HK-2 (cell line): Measurements from ENCODE around the gene IFT81.
A peak's percentile ranks its signal among the peaks of the same experiment; 100 is the strongest.
"Not testable (repeated sequence)": the region's sequence is repeated elsewhere in the genome, so short reads cannot be mapped to it uniquely, and the experiment has no call there.

ENCODE experiments used
- DNase-seq: peaks from one replicate; pipeline ENCODE4 v3.0.0-alpha.2; 2018; ENCODE audit not compliant: unreplicated experiment

The IFT81 gene

DNA sequence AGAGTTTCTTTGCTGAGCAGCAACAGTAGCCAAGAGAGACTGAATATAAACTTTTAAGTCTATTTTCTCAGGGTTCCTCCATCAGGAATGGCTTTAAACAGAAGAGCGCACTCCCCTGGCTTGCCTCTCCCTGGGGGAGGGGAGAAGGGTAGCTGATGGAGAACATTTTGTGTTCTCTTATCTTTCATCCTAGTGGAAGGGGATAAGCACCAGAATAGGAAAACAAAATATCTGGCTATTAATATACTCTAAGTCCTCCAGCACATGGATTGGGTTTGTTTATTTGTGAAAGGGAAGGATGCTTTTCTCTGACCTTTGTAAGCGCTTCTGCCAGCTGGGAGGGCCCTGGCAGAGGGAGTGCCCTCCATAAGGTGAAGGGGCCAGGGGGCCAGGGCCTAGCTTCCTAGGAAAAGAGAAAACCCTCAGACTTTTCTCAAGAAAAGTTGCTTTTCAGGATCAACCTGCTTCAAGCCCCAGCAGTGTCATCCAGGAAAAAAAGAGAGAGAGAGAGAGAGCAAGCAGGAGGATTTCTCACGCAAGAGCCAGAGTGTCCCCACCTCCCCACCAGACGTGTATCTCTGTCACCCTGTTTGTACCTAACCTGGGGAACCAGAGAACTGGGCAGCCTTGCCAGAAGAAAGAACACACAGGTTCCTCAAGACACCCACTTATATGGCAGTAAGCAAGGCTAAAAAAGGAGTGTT, 122.6 kb downstream of the IFT81 start:
- DNase-seq, result no peak

DNA sequence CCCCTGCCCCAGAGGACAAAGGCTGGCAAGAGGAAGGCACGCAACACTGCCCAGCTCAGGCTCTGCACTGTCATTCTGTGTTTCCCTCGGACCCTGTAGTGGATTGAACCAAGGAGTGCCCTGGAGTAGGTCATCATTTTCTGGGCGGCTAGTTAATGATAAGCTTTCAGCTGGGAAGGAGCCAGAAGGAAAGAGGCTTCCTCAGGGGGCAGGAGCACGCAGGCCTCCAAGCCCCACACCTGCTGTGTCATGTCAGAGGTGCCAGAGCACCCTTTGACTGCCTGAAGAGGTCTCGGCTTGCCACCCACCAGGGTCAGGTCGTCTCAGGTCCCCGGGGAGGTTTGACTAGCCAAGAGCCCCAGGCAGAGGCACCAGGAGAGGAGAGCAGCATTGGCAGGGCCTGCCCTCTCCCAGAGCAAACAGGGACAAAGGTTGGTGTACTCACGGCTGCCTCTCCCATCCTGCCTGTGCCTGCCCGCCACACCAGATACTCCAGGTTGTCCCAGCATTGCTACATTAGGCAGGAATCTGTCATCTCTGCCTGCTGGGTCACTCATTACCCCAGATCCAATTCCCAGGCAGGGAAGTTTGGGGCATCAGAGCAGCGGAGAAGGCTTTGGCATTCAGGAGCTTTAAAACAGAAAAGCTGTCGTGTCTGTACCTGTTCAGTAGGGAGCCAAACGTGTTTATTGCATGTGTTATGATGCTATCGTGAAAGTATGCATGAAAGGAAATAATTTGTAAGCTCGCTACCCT, 123.4 kb downstream of the IFT81 start:
- peak; percentile 64 for DNase-seq

DNA sequence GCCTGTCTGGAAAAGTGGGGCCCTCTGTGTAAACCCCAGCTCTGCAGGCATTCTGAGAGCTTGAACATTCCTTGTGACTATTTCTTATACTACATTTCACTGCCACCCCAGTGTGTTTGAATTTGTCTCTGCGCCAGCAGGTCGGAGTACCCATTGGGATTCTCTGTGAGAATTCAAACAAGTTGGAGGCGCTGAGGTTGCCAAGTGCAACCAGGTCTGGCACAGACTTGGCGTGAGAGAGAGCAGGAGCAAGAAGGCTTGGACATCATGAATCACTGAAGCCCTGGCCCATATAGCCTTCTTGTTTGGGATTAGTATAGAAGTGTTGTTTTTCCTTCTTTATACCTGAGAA, 123.9 kb downstream of the IFT81 start:
- DNase-seq, result no peak

DNA sequence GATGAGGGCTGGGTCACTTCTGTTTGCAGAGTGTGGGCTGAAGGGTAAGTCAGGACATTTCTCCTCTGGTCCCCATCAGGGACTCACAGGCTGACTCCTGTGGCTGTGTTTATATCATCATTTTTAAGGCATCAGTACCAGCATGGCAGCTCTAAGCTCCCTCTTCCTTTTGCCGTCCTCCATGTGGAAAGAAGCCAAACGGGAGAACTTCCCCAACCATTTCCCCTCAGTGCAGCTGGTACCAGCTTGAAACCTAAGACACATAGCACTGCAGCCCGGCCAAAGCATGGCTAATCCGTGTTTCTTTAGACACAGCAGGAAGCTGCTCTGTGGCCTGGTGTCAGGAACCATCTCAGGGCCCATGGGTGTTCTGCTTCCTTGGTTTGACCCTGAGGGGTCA, 124.9 kb downstream of the IFT81 start:
- no peak for DNase-seq

DNA sequence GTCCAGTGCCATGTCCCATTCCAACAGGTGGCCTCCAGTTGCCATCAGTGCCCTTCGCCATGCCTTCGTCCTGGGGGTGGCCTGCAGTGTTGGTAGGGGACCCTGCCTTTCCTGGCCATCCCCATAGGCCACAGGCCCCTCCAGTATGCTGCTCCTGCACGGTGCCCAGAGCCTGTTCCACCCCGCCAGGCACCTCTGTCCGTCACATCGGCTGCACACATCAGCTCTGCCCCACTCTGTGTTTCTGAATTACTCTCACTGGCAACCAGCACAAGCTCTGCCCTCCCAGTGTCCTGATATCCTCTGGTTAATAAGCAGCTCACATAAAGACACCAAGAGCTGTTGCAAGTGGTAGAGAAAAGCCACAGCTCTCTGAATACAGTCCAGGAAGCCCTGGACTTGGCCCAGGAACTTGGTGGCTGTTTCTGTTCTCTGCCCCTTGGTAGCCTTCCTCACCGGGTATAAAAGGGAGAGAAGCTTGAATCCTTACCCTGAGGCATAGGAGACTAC, 125.6 kb downstream of the IFT81 start:
- DNase-seq, result peak; percentile 70

DNA sequence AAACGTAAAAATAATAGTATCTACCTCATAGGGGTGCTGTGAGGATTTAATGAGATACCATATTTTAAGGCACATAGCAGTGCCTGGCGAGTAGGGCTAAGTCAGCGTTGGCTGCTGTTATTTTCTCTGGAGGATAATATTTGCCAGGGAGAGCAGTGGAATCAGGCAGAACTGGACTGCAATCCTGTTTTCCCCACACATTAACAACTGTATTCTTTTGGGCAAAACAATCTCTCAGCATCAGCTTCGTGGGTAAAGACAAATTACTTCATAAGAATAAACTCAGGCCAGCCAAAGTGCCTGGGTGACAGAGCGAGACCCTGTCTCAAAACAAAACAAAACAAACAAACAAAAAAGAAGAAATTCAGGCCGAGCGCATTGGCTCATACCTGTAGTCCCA, 127.2 kb downstream of the IFT81 start:
- DNase-seq, result no peak

DNA sequence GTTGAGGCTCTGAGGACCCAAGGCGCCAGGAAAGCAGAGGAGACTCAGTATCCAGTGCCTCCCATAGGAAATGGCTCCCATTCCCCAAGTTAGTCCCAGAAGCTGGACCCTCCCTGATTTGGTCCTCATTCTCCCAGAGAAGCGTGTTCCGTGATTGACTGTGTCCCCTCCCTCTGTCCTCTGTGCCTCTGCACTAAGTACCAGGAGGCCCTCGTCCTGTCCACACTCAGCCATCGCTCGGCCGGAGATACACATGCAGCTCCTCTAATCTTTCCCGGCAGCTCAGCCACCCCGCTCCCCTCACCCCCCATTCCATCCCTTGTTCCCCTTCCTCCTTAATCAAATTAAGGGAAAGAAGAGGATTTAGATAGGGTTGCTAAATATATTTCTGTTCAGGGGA, 128.6 kb downstream of the IFT81 start:
- DNase-seq, result no peak

DNA sequence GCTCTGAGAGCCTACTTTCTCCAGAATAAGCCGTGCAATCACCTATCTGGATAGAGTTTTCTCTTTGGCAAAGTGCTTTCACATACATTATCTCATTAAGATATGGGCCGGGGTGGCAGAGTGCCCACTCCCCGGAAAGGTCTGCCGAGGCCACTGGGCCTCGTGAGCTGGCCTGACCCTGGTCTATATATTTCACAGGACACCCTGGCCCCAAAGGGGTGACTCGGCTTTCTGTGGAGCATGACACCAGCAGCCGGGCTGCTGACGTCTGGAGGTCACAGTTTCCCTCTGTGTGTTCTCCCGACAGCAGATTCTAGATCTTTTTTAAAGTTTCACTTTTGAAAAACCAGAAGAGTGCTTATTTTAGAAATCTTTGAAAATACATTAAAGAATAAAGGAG, 129.0 kb downstream of the IFT81 start:
- DNase-seq, result no peak

DNA sequence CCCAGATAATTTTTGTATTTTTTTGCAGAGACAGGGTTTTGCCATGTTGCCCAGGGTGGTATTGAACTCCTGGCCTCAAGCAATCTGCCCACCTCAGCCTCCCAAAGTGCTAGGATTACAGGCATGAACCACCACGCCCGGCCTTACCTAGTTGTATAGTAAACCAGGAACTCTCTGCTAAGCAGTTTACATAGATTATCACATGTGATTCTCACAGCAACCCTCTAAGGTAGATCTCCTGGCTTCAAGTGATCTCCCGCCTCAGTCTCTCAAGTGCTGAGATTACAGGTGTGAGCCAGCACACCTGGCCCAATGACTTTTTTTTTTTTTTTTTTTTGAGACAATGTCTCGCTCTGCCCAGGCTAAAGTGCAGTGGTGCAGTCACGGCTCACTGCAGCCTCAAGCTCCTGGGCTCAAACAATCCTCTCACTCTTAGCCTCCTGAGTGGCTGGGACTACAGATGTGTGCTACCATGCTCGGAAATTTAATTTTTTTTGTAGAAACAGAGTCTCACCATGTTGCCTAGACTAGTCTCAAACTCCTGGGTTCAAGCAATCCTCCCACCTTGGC, 130.9 kb downstream of the IFT81 start:
- DNase-seq, result no peak

DNA sequence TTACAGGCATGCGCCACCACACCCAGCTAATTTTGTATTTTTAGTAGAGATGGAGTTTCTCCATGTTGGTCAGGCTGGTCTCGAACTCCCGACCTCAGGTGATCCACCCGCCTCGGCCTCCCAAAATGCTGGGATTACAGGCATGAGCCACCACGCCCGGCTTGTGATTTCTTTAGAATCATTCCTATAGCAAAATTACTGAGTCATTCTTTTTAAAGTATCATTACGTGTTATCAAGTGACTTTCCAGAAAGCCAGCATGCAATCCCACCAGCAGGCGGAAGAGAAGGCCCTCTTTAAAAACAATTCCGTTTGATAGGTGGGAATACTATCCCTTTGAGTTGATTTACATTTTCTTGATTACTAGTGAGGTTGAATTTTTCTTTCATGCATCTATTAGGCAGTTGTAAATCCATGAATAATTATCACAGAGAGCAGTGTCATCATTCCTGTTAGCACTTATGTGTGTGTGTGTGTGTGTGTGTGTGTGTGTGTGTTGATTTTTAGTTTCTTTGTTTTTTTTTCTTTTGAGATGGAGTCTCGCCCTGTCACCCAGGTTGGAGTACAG, 131.8 kb downstream of the IFT81 start:
- not testable (repeated sequence) for DNase-seq

DNA sequence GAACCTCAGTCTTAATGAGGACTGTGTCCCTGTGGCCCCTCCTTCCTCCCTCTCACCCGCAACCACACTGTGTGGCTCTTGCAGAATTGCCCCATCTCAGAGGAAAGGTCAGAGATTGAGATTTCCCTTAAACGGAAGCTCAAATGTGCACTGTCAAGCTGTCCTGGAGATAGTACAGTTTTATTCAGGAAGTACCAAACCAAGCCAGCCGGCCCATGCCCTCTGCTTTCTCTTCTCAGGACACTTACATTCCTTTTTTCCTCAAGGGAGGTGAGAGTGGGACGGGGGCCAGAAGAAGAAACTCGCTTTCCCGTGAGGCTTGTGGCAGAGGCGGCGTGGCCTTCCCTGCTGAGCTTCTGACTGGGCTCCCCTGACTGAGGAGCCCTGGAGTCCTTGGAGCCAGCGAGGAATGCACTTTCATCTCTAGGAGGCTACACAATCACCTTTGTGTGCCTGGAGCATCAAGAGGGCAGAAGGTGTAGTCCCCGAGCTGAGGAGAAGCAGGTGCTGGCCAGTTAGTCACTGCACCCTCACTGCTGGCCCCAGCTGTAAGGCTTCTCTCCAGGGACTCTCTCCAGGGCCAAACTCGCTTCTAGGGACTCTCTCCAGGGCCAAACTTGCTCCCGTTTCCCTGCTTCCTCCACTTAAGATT, 132.7 kb downstream of the IFT81 start:
- no peak for DNase-seq

DNA sequence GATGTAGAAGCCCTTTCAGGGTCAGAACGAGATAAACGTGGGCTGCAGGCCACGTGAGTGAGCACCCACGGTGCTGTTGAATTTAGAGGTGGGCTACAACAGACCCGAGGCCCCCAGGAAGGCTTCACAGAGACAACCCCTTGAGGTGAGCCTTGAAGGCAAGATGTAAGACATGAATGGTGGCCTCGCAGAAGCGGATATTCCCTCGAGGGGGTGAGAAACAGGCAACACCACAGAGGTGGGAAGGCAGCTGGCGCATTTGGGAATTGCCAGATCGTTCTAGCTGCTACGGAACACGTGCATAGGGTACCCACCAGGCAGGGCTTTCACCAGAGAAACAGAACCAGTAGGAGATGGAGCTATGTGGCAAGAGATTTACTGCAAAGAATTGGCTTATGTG, 134.3 kb downstream of the IFT81 start:
- no peak for DNase-seq

DNA sequence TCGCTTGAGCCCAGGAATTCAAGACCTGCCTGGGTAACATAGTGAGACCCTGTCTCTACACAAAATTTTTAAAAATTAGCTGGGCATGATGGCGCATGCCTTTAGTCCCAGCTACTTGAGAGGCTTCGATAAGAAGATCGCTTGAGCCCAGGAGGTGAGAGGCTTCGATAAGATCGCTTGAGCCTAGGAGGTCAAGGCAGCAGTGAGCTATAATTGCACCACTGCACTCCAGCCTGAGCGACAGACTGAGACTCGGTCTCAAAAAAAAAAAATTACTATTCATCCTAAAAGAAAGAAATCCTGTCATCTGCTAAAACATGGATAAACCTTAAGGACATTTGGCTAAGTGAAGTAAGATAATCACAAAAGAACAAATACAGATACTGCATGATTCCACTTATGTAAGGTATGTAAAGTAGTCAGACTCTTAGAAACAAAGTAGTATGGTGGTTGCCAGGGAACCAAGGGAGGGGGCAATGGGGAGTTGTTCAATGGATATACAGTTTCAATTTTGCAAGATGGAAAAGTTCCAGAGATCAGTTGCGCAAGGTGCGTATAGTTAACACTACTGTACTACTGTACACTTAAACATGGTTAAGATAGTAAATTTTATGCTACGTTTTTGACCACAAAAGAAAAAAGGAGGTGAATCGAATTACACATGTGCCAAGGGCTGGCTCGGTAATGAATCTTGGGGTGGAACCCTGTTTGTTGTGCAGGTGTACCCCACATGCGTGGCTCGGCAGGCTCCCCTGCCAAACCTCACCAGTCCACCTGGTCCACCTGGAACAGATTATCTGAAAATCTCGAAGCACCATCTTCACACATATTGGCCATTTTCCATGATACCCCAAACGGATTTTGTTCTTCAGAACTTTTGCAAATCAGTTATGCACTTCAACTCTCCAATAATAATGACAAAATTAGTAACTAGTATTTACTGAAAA, 138.6 kb downstream of the IFT81 start:
- no peak for DNase-seq

DNA sequence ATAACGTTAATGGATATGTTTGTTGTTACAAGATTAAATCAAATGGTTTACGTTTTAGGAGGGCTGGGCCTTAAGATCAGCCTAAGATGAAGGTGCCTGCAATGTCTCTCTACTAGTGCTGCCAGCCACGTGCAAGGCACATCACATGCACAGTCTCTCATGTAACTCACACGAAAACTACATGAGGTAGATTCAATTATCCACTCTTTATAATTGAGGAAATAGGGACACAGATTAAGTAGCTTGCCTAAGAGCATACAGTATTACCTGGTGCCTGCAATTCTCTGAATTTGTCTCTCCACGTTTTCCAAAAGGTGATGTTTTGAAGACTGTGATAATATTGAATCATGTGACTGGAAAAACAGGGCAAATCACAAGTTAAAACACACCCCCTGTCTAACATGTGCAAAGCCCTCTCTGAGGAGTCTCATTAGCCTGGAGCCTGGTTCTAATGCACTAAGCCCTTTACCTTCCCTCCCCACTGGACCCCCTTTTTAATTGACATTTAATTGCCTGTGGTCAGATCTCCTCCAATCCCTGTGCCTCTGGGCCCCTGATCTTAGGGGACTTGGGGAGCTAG, 142.3 kb downstream of the IFT81 start:
- DNase-seq, result no peak

DNA sequence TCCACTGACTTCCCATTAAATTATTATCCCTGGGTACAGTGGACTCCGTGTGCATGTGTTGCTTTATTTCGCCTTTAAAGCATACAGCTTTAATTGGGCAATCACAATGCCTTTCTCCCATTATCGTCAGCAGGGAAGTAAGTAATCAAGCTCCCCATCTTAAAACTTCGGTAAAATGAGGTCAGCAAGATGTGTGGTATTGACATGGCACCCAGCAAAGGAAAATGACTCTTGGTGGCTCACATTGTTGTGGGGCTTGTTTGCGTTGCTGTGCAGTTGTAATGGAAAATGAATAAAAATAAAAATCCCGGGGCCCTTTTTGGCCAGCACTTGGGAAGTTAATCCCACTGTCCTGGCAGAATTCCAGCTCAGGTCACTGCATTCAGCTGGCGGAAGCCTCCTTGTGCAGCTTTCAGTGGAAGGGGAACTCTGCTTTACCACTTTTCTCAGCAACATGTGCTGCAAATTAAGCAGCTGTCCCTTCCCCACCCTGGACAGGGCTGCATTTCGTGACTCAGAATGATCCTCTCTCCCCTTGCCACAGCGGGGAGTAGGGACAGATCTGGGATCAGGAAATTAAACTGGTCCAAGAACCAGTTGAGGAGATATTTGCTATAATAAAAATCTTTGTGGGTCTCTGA, 142.9 kb downstream of the IFT81 start:
- DNase-seq, result no peak
